Neuronal stem cell (in vitro differentiated cells): ENCODE measurements around the gene CFAP92.
"Not testable (repeated sequence)": the region's sequence is repeated elsewhere in the genome, so short reads cannot be mapped to it uniquely, and the experiment has no call there.

ENCODE experiments used
- DNase-seq: peaks from one replicate; pipeline ENCODE4 v3.0.0-alpha.2; 2013; ENCODE audit warnings: low spot score
- H2AFZ ChIP-seq: one replicate; pipeline ENCODE4 v1.6.1; 2013; ENCODE audit warnings: mild to moderate bottlenecking, low read length, inconsistent platforms
- H2AK5ac ChIP-seq: 2 replicates; pipeline ENCODE4 v1.6.1; 2013; ENCODE audit warnings: low read depth, mild to moderate bottlenecking, inconsistent platforms, low read length, moderate library complexity, mixed read lengths
- H2BK120ac ChIP-seq: 2 replicates; pipeline ENCODE4 v1.6.1; 2013; ENCODE audit warnings: low read depth, mild to moderate bottlenecking, inconsistent platforms, low read length, moderate library complexity, mixed read lengths
- H2BK12ac ChIP-seq: one replicate; pipeline ENCODE4 v1.6.1; 2013; ENCODE audit warnings: low read length, inconsistent platforms
- H2BK15ac ChIP-seq: 2 replicates; pipeline ENCODE4 v1.6.1; 2013; ENCODE audit warnings: mild to moderate bottlenecking, low read length, inconsistent platforms, mixed read lengths
- H2BK5ac ChIP-seq: one replicate; pipeline ENCODE4 v1.6.1; 2013; ENCODE audit warnings: inconsistent platforms, mild to moderate bottlenecking, low read length, moderate library complexity
- H3K14ac ChIP-seq: one replicate; pipeline ENCODE4 v1.6.1; 2013; ENCODE audit warnings: low read length, inconsistent platforms
- H3K18ac ChIP-seq: 2 replicates; pipeline ENCODE4 v1.6.1; 2013; ENCODE audit warnings: low read length, inconsistent platforms
- H3K23ac ChIP-seq: 2 replicates; pipeline ENCODE4 v1.6.1; 2013; ENCODE audit warnings: low read depth, mild to moderate bottlenecking, mixed read lengths, low read length, inconsistent platforms; ENCODE audit not compliant: poor library complexity
- H3K27ac ChIP-seq: replicated peaks from 3 replicates; pipeline ENCODE4 v1.5.1; 2013; ENCODE audit warnings: low read length, inconsistent platforms
- H3K27me3 ChIP-seq, 3 experiments: 2 replicates each; pipeline ENCODE4 v1.6.1; 2013; ENCODE audit warnings: low read length in 3 of 3, mild to moderate bottlenecking in 2 of 3, inconsistent platforms in 1 of 3, low read depth in 1 of 3, mixed read lengths in 1 of 3, moderate library complexity in 1 of 3; ENCODE audit not compliant: control insufficient read depth in 3 of 3, insufficient read depth in 3 of 3
- H3K36me3 ChIP-seq, 2 donors: replicated peaks in 1 of 2; 2 replicates each; pipeline ENCODE4 v1.6.1; 2013; ENCODE audit warnings: low read length in 2 of 2; ENCODE audit not compliant: control insufficient read depth in 2 of 2, insufficient read depth in 2 of 2
- H3K4ac ChIP-seq: 2 replicates; pipeline ENCODE4 v1.6.1; 2013; ENCODE audit warnings: inconsistent platforms, mild to moderate bottlenecking, low read length, moderate library complexity
- H3K4me1 ChIP-seq, 2 donors: 1 replicate in 1 of 2; 2 replicates in 1 of 2; pipeline ENCODE4 v1.6.1; 2013; ENCODE audit warnings: low read length in 2 of 2, low read depth in 1 of 2; ENCODE audit not compliant: control insufficient read depth in 2 of 2, insufficient read depth in 1 of 2
- H3K4me2 ChIP-seq: one replicate; pipeline ENCODE4 v1.6.1; 2013; ENCODE audit warnings: mild to moderate bottlenecking, low read length, inconsistent platforms; ENCODE audit not compliant: insufficient read depth, poor library complexity, severe bottlenecking
- H3K4me3 ChIP-seq, 2 donors: 2 replicates each; pipeline ENCODE4 v1.5.1; 2013; ENCODE audit warnings: low read length in 2 of 2, mild to moderate bottlenecking in 2 of 2, inconsistent platforms in 1 of 2, moderate library complexity in 1 of 2
- H3K79me1 ChIP-seq: one replicate; pipeline ENCODE4 v1.6.1; 2013; ENCODE audit warnings: low read depth, mild to moderate bottlenecking, inconsistent platforms, low read length, moderate library complexity
- H3K9ac ChIP-seq: one replicate; pipeline ENCODE4 v1.6.1; 2013; ENCODE audit warnings: mild to moderate bottlenecking, low read depth, low read length, inconsistent platforms; ENCODE audit not compliant: poor library complexity
- H3K9me3 ChIP-seq, 2 donors: replicated peaks in 1 of 2; 2 replicates each; pipeline versions ENCODE3 to v1.6.1; 2013; ENCODE audit warnings: low read length in 2 of 2, mild to moderate bottlenecking in 2 of 2, inconsistent platforms in 1 of 2, low read depth in 1 of 2, mixed read lengths in 1 of 2, moderate library complexity in 1 of 2; ENCODE audit not compliant: control insufficient read depth in 2 of 2, insufficient read depth in 1 of 2
- H4K8ac ChIP-seq: one replicate; pipeline ENCODE4 v1.6.1; 2013; ENCODE audit warnings: low read depth, mild to moderate bottlenecking, inconsistent platforms, low read length, moderate library complexity
- H4K91ac ChIP-seq: one replicate; pipeline ENCODE4 v1.6.1; 2013; ENCODE audit warnings: low read length, low read depth, mild to moderate bottlenecking, inconsistent platforms; ENCODE audit not compliant: poor library complexity
- WGBS, 2 donors: extraction: QIAGEN DNeasy Blood & Tissue Kit; methylation state at CpG; one replicate each; pipeline ENCODE4 v1.1.7; 2013; ENCODE audit warnings: missing lambda C conversion rate in 2 of 2, mixed read lengths in 1 of 2; ENCODE audit not compliant: insufficient read length in 2 of 2, insufficient replicate concordance in 1 of 2; ENCODE audit errors: extremely low coverage in 2 of 2; 5-methylcytosine and 5-hydroxymethylcytosine counted together

Gene CFAP92

DNA sequence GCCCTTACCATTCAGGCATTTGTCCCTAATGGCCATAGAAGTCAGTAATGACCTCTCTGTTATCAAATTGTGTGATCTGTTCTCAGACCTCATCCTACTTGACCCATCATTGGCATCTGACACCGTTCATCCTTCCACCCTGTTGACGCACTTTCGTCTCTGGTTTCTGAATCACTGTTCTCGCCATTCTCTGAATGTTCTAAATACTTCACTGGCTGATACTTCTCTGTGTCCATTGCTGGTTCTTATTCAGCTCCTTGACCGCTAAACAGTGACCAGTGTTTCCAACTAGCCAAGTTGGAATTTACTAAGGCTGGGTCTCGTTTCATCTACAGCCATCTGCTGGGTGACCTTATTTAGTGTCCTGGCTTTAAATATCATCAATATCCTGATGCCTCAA is 112.3 kb downstream of the CFAP92 start:
- H3K18ac ChIP-seq = no peak overlapping the region
- no peaks in the 10 kb centered on the region for H3K9me3 ChIP-seq
- DNase-seq = no peak
- peaks cover 2% of the 10 kb centered on the region for H3K79me1 ChIP-seq
- H3K36me3 ChIP-seq = peaks cover 11 to 53% of the 10 kb centered on the region in 2 donors
- no peak overlapping the region for H2BK120ac ChIP-seq
- H2AFZ ChIP-seq = no peak overlapping the region
- no peak overlapping the region for H2BK12ac ChIP-seq
- H2BK15ac ChIP-seq = no peak overlapping the region
- no peak overlapping the region for H3K23ac ChIP-seq
- H3K27me3 ChIP-seq = no peaks in the 10 kb centered on the region
- no peak overlapping the region for H4K8ac ChIP-seq
- no peak overlapping the region for H4K91ac ChIP-seq
- H2BK5ac ChIP-seq = no peak overlapping the region
- H3K27ac ChIP-seq = no peak overlapping the region
- H3K4me3 ChIP-seq = no peak overlapping the region
- H3K9ac ChIP-seq = peak overlapping the region; percentile 39
- H3K4me2 ChIP-seq = no peak overlapping the region
- WGBS, 2 donors = no CpG with 5 or more reads among the region's 6 CpGs
- no peak overlapping the region for H3K4ac ChIP-seq
- no peak overlapping the region for H3K14ac ChIP-seq
- peaks cover 2 to 8% of the 10 kb centered on the region in 2 donors for H3K4me1 ChIP-seq
- H2AK5ac ChIP-seq = no peak overlapping the region

DNA sequence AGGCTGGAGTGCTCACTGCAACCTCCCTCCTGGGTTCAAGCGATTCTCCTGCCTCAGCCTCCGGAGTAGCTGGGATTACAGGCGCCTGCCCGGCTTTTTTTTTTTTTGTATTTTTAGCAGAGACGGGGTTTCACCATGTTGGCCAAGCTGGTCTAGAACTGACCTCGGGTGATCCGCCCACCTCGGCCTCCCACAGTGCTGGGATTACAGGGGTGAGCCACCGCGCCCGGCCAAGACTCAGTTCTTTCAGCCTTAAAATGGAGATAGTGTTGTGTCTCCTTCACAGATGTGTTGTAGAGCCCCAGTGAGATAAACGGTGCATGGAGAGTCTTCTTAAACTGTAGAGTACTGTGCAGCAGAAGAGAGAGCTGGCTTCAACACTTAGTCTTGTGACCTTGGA is 113.4 kb downstream of the CFAP92 start:
- not testable (repeated sequence) for H3K18ac ChIP-seq, H4K8ac ChIP-seq, H3K4me1 ChIP-seq, H4K91ac ChIP-seq, H3K14ac ChIP-seq, H3K23ac ChIP-seq, H3K79me1 ChIP-seq, H2AK5ac ChIP-seq, H2BK15ac ChIP-seq, H2BK5ac ChIP-seq, DNase-seq, H3K9me3 ChIP-seq, H3K4ac ChIP-seq, H3K27ac ChIP-seq, H3K9ac ChIP-seq, H2BK120ac ChIP-seq, H2AFZ ChIP-seq, H2BK12ac ChIP-seq, H3K27me3 ChIP-seq
- H3K4me3 ChIP-seq = peak overlapping the region in 1 of 2 donors; percentile 90
- no CpG with 5 or more reads among the region's 12 CpGs for WGBS, 2 donors
- peaks cover 11 to 53% of the 10 kb centered on the region in 2 donors for H3K36me3 ChIP-seq
- peak overlapping the region; percentile 85 for H3K4me2 ChIP-seq

DNA sequence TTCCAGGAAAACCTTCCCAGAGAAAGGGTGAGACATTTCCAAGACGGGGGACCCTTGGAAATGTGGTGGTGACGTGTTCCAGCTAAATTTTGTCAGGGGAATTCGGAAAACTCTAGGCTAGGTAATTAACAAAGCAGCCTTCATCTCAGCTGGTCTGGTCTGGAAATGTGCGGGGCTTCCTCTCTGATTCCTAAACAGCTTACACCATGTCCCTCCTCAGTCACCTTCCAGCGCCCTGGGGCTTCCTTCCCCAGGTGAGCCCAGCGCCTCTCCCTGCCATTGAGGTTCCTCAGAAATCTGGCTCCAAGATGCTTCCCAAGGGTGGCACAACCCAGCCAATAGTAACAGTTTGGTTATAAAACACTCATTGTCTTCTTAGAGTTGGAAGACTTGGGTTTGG is 113.9 kb downstream of the CFAP92 start:
- Histone ChIP-seq H3K36me3 (peaks cover 10 to 49% of the 10 kb centered on the region in 2 donors), H3K27me3 (no peaks in the 10 kb centered on the region), H2AK5ac (no peak overlapping the region), H2BK5ac (peak overlapping the region; percentile 43), H3K4me3 (peak overlapping the region; percentile 90), H3K14ac (no peak overlapping the region), H3K79me1 (peaks cover 2% of the 10 kb centered on the region), H3K23ac (no peak overlapping the region), H3K4me1 (peaks cover 2 to 8% of the 10 kb centered on the region in 2 donors), H3K27ac (no peak overlapping the region), H2BK15ac (no peak overlapping the region), H4K8ac (no peak overlapping the region), H2AFZ (peak overlapping the region; percentile 92), H3K9me3 (no peaks in the 10 kb centered on the region), H3K4me2 (peak overlapping the region; percentile 85), H2BK120ac (no peak overlapping the region), H3K9ac (peak overlapping the region; percentile 93), H3K4ac (no peak overlapping the region), H2BK12ac (no peak overlapping the region), H4K91ac (no peak overlapping the region), H3K18ac (no peak overlapping the region)
- DNase-seq = no peak
- no CpG with 5 or more reads among the region's 6 CpGs for WGBS, 2 donors

DNA sequence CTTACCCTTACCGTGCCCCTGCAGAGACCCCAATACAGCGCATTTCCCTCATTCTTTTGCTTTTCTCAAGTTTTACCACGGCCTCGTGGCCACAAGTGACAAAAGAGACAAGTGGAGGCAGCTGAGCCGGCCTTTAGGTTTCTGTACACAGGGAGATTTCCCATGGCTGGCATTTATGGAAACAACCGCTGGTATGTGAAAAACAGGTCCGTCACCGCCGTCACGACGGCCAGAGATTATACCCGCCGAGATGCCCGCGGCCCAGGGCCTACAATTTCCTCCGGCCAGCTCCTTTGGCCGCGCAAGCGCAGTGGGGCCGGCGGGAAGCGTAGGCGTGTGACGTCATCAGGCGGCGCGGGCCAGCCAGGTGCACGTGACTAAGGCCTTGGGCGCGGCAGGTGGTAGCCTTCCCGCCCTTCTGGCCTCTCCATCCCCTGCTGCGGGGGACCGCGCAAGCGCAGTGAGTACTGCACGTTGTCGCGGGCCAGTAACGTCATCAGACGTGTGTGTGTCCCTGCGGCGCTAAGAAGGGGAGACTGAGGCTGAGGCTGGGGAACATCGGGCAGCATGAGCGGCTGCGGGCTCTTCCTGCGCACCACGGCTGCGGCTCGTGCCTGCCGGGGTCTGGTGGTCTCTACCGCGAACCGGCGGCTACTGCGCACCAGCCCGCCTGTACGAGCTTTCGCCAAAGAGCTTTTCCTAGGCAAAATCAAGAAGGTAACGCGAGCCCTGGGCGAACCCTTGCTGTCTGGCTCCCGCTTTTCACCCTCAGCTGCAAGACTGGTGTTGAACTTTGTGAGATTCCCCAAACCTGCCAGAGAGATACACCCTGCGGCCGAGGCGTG is 114.5 kb downstream of the CFAP92 start, which contains the start of gene ACAD9:
TSS of gene ACAD9 (plus strand) at position 496 of the 845 bp plus-strand sequence. CDS start at position 568, 72 bp downstream.
- no peak within 1 kb of the TSS for H4K91ac ChIP-seq
- H3K79me1 ChIP-seq = peaks cover 2% of the 10 kb centered on the region
- H3K14ac ChIP-seq = no peak within 1 kb of the TSS
- H2AFZ ChIP-seq = peak within 1 kb of the TSS; percentile 92
- H2AK5ac ChIP-seq = no peak within 1 kb of the TSS
- H3K4me1 ChIP-seq = peaks cover 2 to 8% of the 10 kb centered on the region in 2 donors
- no peak within 1 kb of the TSS for H4K8ac ChIP-seq
- peak within 1 kb of the TSS; percentile 43 for H2BK5ac ChIP-seq
- H3K4me3 ChIP-seq = peak within 1 kb of the TSS; percentile 90
- peak; percentile 97 for DNase-seq
- peak within 1 kb of the TSS; percentile 39 for H3K27ac ChIP-seq
- H3K9me3 ChIP-seq = no peaks in the 10 kb centered on the region
- no CpG with 5 or more reads among the region's 65 CpGs for WGBS, 2 donors
- H2BK120ac ChIP-seq = no peak within 1 kb of the TSS
- H3K23ac ChIP-seq = no peak within 1 kb of the TSS
- H2BK15ac ChIP-seq = no peak within 1 kb of the TSS
- no peak within 1 kb of the TSS for H2BK12ac ChIP-seq
- H3K9ac ChIP-seq = peak within 1 kb of the TSS; percentile 93
- no peak within 1 kb of the TSS for H3K4ac ChIP-seq
- H3K4me2 ChIP-seq = peak within 1 kb of the TSS; percentile 85
- no peaks in the 10 kb centered on the region for H3K27me3 ChIP-seq
- H3K36me3 ChIP-seq = peaks cover 9 to 43% of the 10 kb centered on the region in 2 donors
- peak within 1 kb of the TSS; percentile 92 for H3K18ac ChIP-seq
